SK-N-SH (cell line): ENCODE data around the gene RBM20. TPM values are rescaled to one million over a fixed set of nuclear protein-coding genes. Genes with fewer than 3 reads are reported as not detected.

Experiments used
- CTCF ChIA-PET: fragments of 300-600, 350-600 bp; formaldehyde crosslinking; extraction: SDS; loops from one replicate; lab custom pipeline; 2021; lab: Yijun Ruan, JAX
- POLR2A ChIA-PET: fragments of 350-600 bp; sonication (Branson Sonifier 250); formaldehyde crosslinking; extraction: SDS; loops from one replicate; lab custom pipeline; 2020; ENCODE audit warnings: antibody characterized with exemption, inconsistent platforms; lab: Yijun Ruan, JAX
- DNase-seq: peaks from one replicate; pipeline ENCODE4 v3.0.0; 2012
- H2AFZ ChIP-seq: fragments of 200-600 bp; sonication (generic); 2 replicates; pipeline ENCODE4 v1.8.1; 2016; ENCODE audit warnings: antibody characterized with exemption, mild to moderate bottlenecking, low read depth
- H3F3A ChIP-seq: fragments of 200-600 bp; sonication (generic); replicated peaks from 2 replicates; pipeline ENCODE3; 2016; ENCODE audit warnings: antibody characterized with exemption, mild to moderate bottlenecking; ENCODE audit not compliant: insufficient read depth
- H3K27ac ChIP-seq, 2 experiments: fragments of 200-500 bp in 1 of 2; fragments of 200-600 bp in 1 of 2; sonication (Bioruptor generic) in 1 of 2; sonication (generic), shearing (Covaris generic) in 1 of 2; 2 replicates each; pipeline versions ENCODE4 v1.5.1 to v1.6.1; 2014 to 2016; ENCODE audit warnings: low read depth in 2 of 2, inconsistent platforms in 1 of 2, low read length in 1 of 2, mild to moderate bottlenecking in 1 of 2, mixed read lengths in 1 of 2
- H3K27me3 ChIP-seq: fragments of 200-600 bp; sonication (generic), shearing (Covaris generic); 2 replicates; pipeline ENCODE4 v1.6.1; 2016; ENCODE audit warnings: mixed run types; ENCODE audit not compliant: insufficient read depth
- H3K36me3 ChIP-seq, 2 experiments: fragments of 200-500 bp in 1 of 2; fragments of 200-600 bp in 1 of 2; sonication (Bioruptor generic) in 1 of 2; sonication (generic) in 1 of 2; replicated peaks in 1 of 2; 2 replicates each; pipeline versions ENCODE3 to v1.5.1; 2014 to 2016; ENCODE audit warnings: low read length in 1 of 2, mild to moderate bottlenecking in 1 of 2; ENCODE audit not compliant: insufficient read depth in 2 of 2, control insufficient read depth in 1 of 2
- H3K4me1 ChIP-seq, 2 experiments: fragments of 200-500 bp in 1 of 2; fragments of 200-600 bp in 1 of 2; sonication (Bioruptor generic) in 1 of 2; sonication (generic), shearing (Covaris generic) in 1 of 2; 2 replicates each; pipeline versions ENCODE4 v1.5.1 to v1.6.1; 2014 to 2016; ENCODE audit warnings: low read depth in 1 of 2, low read length in 1 of 2, mixed run types in 1 of 2; ENCODE audit not compliant: insufficient read depth in 2 of 2, control insufficient read depth in 1 of 2
- H3K4me2 ChIP-seq: fragments of 200-600 bp; sonication (generic), shearing (Covaris generic); 2 replicates; pipeline ENCODE4 v1.6.1; 2017; ENCODE audit warnings: mixed run types
- H3K4me3 ChIP-seq, 2 experiments: fragments of 200-500 bp in 1 of 2; fragments of 200-600 bp in 1 of 2; sonication (Bioruptor generic) in 1 of 2; sonication (generic), shearing (Covaris generic) in 1 of 2; 2 replicates each; pipeline versions ENCODE4 v1.5.1 to v1.8.1; 2014 to 2016; ENCODE audit warnings: low read depth in 2 of 2, inconsistent platforms in 1 of 2, low read length in 1 of 2, mild to moderate bottlenecking in 1 of 2, mixed read lengths in 1 of 2, moderate library complexity in 1 of 2
- H3K79me2 ChIP-seq: fragments of 200-600 bp; sonication (generic); 2 replicates; pipeline ENCODE4 v1.8.1; 2017; ENCODE audit warnings: mild to moderate bottlenecking; ENCODE audit not compliant: insufficient read depth
- H3K9ac ChIP-seq: fragments of 200-600 bp; sonication (generic); 2 replicates; pipeline ENCODE4 v1.6.1; 2017; ENCODE audit warnings: mixed run types
- H3K9me2 ChIP-seq: fragments of 200-600 bp; sonication (generic); 2 replicates; pipeline ENCODE4 v1.6.1; 2017; ENCODE audit warnings: mixed run types
- H3K9me3 ChIP-seq: fragments of 200-600 bp; sonication (generic); 2 replicates; pipeline ENCODE4 v1.6.1; 2017; ENCODE audit warnings: mixed run types, mild to moderate bottlenecking, moderate library complexity
- H4K20me1 ChIP-seq: fragments of 200-600 bp; sonication (generic); 2 replicates; pipeline ENCODE4 v1.6.1; 2017; ENCODE audit warnings: mild to moderate bottlenecking, mixed run types; ENCODE audit not compliant: insufficient read depth
- FOXJ3 ChIP-seq: sonication (generic); formaldehyde crosslinking; IDR thresholded peaks from 2 replicates; pipeline ENCODE4 v1.5.1; 2020; ENCODE audit warnings: mild to moderate bottlenecking, missing genetic modification reagents
- GABPA ChIP-seq: IDR thresholded peaks from 2 replicates; pipeline ENCODE4 v1.4.0; 2012; ENCODE audit warnings: low read depth, mild to moderate bottlenecking
- GATA2 ChIP-seq: sonication (generic); formaldehyde crosslinking; IDR thresholded peaks from 2 replicates; pipeline ENCODE4 v1.5.0; 2020; ENCODE audit warnings: mild to moderate bottlenecking, missing genetic modification reagents
- IRF3 ChIP-seq: fragments of 150-350 bp; IDR thresholded peaks from 2 replicates; pipeline ENCODE4 v1.6.1; 2016; ENCODE audit warnings: mild to moderate bottlenecking, low read depth, low read length
- JUND ChIP-seq: IDR thresholded peaks from 2 replicates; pipeline ENCODE4 v1.4.0; 2012
- NRF1 ChIP-seq: IDR thresholded peaks from 2 replicates; pipeline ENCODE4 v1.6.1; 2012; ENCODE audit warnings: low read depth, mild to moderate bottlenecking, low read length
- RAD21 ChIP-seq: IDR thresholded peaks from 2 replicates; pipeline ENCODE4 v1.6.1; 2012; ENCODE audit warnings: mild to moderate bottlenecking, low read length
- TAF1 ChIP-seq: IDR thresholded peaks from 2 replicates; pipeline ENCODE4 v1.6.1; 2012; ENCODE audit warnings: low read depth, mild to moderate bottlenecking, low read length, moderate library complexity, borderline replicate concordance
- USF1 ChIP-seq: IDR thresholded peaks from 2 replicates; pipeline ENCODE4 v1.4.0; 2012; ENCODE audit warnings: low read depth, borderline replicate concordance
- USF2 ChIP-seq: fragments of 150-350 bp; IDR thresholded peaks from 2 replicates; pipeline ENCODE4 v1.6.1; 2017; ENCODE audit warnings: antibody characterized with exemption, low read length, low read depth, borderline replicate concordance
- ZBTB33 ChIP-seq: IDR thresholded peaks from 2 replicates; pipeline ENCODE4 v1.4.0; 2012; ENCODE audit warnings: low read depth, borderline replicate concordance
- WGBS: methylation state at CpG from one replicate; pipeline ENCODE4 v1.1.6; 2017; ENCODE audit warnings: low lambda C conversion rate; 5-methylcytosine and 5-hydroxymethylcytosine counted together
- polyA plus RNA-seq, 3 experiments: library from polyadenylated mRNA; depleted of rRNA; stranded (reverse); fragments of >200 nt; gene quantifications; 2 replicates each; pipeline ENCODE4 v1.2.3, GENCODE V29; 2012

RBM20 gene
- polyA plus RNA-seq, 1 of the 3 experiments (the other 2 are of a cell fraction), result 0.64 TPM

- TF ChIP-seq NRF1, result no peak
- no peak for TF ChIP-seq GATA2 (CRISPR knock-in tag)
- no peak for TF ChIP-seq TAF1
- TF ChIP-seq RAD21, result no peak
- no peak for TF ChIP-seq USF2
- TF ChIP-seq JUND, result no peak
- TF ChIP-seq USF1, result no peak
Observed at GRCh38 chr10:110815354-110816004, 171.3 kb downstream of the RBM20 start (continued).

- TF ChIP-seq ZBTB33 (no peak), GABPA (no peak), USF1 (no peak), FOXJ3 (CRISPR knock-in tag) (no peak), IRF3 (no peak)
- 92% methylated on average over 4 of the region's 4 CpGs for WGBS
- Histone ChIP-seq H3K4me3 (no peak overlapping the region), H3K9me3 (no peaks in the 10 kb centered on the region), H3K4me1 (peaks cover 0 to 51% of the 10 kb centered on the region in 2 experiments; a peak in 2 of 4 replicates), H3K27me3 (no peaks in the 10 kb centered on the region), H4K20me1 (no peaks in the 10 kb centered on the region), H2AFZ (no peak overlapping the region), H3K9ac (no peak overlapping the region), H3K79me2 (no peaks in the 10 kb centered on the region), H3K9me2 (no peaks in the 10 kb centered on the region), H3K36me3 (no peaks in the 10 kb centered on the region), H3F3A (peaks cover 3% of the 10 kb centered on the region), H3K27ac (no peak overlapping the region; a peak in 1 of 4 replicates), H3K4me2 (no peak overlapping the region)
- POLR2A ChIA-PET, result no interaction called here
- DNase-seq, result no peak
- CTCF ChIA-PET, result interaction anchor here (1.6 kb wide), 1 partner anchor 14 kb away, joined by 5 read pairs; no protein-coding TSS in a partner anchor
Observed at GRCh38 chr10:110817614-110818013, 173.5 kb downstream of the RBM20 start.
